NOMO-1 treated with DMSO at 0.1 percent for 48 hours (cell line): Measurements from ENCODE around the gene SYN1.

ENCODE experiments used
- DNase-seq: peaks from one replicate; lab custom pipeline; 2025; ENCODE audit not compliant: unreplicated experiment; lab: John Stamatoyannopoulos, UW

The SYN1 gene

DNA sequence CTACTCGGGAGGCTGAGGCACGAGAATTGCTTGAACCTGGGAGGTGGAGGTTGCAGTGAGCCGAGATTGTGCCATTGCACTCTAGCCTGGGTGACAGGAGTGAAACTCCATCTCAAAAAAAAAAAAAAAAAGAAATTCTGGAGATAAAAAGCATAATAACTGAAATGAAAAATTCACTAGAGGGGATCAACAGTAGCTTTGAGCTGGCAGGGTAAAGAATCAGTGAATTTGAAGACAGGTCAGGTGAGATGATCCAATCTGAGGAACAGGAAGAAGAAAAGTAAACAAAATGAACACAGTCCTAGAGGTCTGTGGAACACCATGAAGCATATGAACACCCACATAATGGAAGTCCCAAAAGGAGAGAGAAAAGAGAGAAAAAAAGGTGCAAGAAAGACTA lies 22.4 kb downstream of the SYN1 start:
- DNase-seq, result no peak

GRCh38 chrX:47596256-47596655 lies 23.4 kb downstream of the SYN1 start:
- DNase-seq, result no peak

DNA sequence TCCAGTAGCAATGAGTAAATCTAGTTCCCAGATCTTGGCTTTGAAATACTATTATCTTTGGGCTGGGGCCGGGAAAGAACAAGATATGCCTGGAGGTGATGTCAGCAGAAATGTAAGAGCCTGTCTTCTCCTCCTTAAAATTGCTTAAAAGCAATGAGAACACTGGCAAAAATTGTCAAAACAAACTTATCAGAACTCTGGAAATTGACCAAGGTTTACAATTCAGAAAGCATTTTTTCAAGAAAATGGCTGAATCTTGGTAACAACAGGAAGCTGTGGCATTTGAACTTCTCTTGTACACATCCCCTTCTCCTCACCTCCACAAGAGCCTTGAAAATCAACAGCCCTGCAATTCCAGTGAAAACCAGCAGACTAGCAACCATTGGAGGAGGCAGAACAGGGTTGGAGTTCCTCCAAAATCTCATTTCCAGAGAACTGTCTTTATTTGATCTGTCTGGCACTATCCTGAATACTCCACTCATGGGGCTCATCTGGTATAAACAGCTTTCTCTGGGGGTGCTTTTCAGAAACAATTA lies 23.9 kb downstream of the SYN1 start:
- DNase-seq, result no peak

DNA sequence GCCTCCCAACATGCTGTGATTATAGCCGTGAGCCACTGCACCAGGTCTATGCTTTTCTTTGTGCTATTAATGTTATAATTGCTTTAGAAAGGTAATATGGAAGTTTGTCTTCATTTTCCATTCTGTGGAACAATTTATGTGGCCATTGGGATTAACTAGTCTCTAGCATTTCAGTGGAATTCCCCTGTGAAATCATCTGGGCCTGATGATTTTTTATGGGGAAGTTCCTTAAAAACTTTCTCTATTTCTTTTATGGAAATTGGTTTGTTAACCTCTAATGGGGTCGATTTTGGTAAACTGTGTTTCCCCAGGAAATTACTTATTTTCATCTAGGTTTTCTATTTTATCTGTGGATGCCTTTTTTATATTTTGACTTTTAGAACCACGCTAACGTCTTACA lies 26.1 kb downstream of the SYN1 start:
- DNase-seq, result no peak

- no peak for DNase-seq
Measured at GRCh38 chrX:47590984-47591383, 28.7 kb downstream of the SYN1 start.

- DNase-seq, result no peak
Measured at GRCh38 chrX:47587906-47588735, 31.5 kb downstream of the SYN1 start.

DNA sequence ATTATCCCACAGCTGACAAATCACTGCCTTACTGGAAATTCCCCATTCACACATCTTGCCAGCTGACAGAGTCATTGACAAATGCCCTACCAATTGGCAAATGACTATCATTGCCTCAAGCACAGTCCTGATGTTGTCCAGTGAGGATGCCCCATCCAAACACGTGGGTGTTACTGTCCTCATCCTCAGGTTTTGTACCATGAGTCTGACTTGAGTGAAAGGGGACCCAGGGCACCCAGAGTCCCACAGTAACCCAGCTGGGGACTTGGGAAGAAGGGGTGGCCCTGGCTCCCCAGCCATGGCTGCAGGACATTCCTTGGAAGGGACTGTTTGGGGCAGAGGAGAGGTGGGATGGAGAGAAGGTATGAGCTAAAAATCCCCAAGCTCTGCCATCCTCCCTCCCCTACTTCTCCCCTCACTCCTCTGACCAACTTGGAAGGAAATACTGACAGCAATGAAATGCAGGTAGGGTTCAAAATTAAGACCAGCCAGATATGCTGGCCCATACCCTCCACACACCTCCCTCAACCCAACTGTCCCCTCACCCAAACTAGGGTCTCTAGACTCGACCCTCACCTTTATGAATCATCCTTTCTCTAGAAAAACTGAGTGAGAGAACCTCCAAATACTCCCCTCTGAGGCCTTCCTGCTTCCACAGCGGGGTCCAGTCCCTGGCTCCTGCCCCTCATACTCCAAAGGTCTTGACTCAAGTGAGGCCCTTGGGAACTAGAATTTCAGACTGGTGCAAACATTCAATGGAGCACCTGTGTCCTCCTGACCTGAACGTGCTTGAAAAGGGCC lies 32.4 kb downstream of the SYN1 start:
- DNase-seq, result no peak

GRCh38 chrX:47586043-47586787 lies 33.4 kb downstream of the SYN1 start:
- DNase-seq, result no peak

DNA sequence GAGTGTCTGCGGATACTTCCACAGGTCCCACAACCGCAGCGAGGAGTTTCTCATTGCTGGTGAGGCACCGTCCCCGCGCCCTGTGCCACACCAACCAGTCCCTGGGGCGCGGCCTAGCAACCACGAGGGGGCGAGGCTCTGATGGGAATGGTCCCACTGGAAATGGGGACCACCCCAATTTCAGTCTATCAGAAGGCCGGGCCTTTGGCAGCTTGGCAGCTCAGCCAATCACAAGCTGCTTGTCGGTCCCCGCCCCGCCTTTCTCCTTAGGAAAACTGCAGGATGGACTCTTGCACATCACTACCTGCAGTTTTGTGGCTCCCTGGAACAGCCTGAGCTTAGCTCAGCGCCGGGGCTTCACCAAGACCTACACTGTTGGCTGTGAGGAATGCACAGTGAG lies 34.4 kb downstream of the SYN1 start:
- DNase-seq, result no peak

- DNase-seq, result no peak
Measured at GRCh38 chrX:47584714-47585113, 34.9 kb downstream of the SYN1 start.

GRCh38 chrX:47583240-47583861 lies 36.3 kb downstream of the SYN1 start:
- DNase-seq, result no peak

GRCh38 chrX:47581731-47582647 lies 37.7 kb downstream of the SYN1 start, which contains the start of gene TIMP1:
Gene TIMP1 (plus strand): TSS chrX:47582436. CDS start chrX:47583416, 980 bp downstream.
- peak; percentile 91 for DNase-seq

- peak; percentile 20 for DNase-seq
Measured at GRCh38 chrX:47579537-47579936, 40.1 kb downstream of the SYN1 start.

GRCh38 chrX:47578692-47579091 lies 41.0 kb downstream of the SYN1 start:
- no peak for DNase-seq

- no peak for DNase-seq
Measured at GRCh38 chrX:47577901-47578300, 41.8 kb downstream of the SYN1 start.

GRCh38 chrX:47577424-47577823 lies 42.2 kb downstream of the SYN1 start:
- no peak for DNase-seq

DNA sequence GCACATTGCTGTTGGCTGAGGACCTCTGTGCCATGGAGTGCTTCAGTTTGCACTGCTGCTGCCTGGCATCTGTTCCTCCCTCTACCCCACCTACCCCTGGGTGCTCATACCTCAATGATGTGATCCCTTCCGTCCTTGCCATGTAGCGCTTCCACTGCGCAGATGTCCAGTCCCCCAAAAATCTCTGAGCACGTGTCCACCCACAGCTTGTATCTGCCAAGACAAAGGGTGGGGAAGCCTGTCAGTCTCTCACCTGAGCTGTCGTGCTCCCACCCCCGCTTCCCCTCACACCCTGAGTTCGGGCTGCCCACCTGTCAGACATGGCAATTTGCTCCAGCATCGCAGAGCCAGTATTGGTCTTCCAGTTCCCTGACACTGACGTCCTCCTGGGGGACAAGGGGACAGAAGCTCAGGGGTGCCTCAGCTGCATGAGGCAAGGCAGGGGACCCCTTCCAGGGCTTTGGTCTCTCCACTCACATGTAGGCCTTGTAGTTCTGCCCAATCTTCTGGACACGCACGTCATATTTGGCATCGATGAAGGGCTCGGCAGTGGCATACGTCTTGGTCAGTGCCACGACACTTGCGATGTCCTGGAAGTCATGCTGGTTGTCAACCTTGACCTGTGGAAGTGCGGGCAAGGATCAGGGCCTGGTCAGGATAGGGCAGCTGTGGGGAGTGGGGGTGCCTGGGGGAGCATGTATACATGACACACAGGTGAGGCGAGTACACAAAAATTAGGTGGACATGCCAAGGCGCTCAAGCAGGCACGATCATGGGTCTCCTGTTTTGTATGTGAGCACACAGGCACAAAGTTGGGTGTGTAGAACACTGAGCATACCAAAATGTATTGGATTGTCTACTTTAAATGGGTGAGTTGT lies 43.4 kb downstream of the SYN1 start:
- DNase-seq, result no peak

DNA sequence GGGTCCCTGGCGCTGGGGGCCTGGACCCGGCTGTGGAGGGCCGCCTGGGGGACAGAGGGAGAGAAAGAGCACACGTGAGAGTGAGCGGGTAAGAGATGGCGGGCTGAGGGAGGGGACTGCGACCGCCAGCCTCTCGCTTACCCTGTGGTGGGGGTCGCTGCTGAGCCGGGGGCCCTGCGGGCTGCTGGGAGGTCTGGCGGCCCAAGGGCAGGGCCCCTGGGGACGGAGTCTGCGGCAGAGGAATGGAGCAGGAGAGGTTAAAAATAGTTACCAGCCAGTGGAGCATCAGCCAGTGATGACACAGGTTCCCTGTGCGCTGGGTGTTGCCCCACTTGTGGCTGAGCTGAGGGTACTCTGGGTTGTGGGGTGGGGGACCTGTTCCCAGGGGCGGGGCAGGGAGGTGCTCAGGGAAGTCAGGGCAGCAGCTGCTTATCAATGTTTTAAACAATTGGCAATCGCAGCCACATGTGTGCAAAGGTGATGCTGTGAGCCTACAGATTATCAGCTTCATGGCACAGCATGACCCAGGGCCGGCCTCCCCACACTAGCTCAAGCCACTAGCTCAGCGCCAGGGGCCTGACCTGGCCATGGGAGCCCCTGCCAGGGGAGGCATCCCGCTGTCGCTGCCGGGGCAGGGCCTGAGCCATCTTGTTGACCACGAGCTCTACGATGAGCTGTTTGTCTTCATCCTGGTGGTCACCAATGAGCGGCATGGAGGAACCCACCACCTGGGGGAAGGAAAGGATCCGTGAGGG lies 44.9 kb downstream of the SYN1 start:
- no peak for DNase-seq
